ENCODE measurements around the gene TOR2A. TPM values are rescaled to one million over a fixed set of nuclear protein-coding genes. Genes with fewer than 3 reads are reported as not detected.

The TOR2A gene
- total and polyA plus RNA-seq, 9 of the 15 experiments (the other 6 are each of a cell fraction or from before 2014, with no cell fraction given): 0.80 to 25.9 (median 11.1) TPM

- TF ChIP-seq ZBTB12 (CRISPR knock-in tag; IDR thresholded peaks at IDR 0.05) (no peak), ERF (CRISPR knock-in tag; IDR thresholded peaks at IDR 0.05) (no peak), FOXM1 (IDR thresholded peaks at IDR 0.05; ENCODE audit: low read depth) (peak; percentile 80), FOXM1 (CRISPR knock-in tag; IDR thresholded peaks at IDR 0.05; ENCODE audit: low read depth) (no peak), RB1 (IDR thresholded peaks at IDR 0.05; ENCODE audit: low read depth) (peak; percentile 15; the same call in 1 of the 2 replicates), NCOA4 (IDR thresholded peaks at IDR 0.05; ENCODE audit: partially characterized antibody) (no peak), MYBL2 (IDR thresholded peaks at IDR 0.05; ENCODE audit: low read depth) (no peak), MYBL2 (CRISPR knock-in tag; IDR thresholded peaks at IDR 0.05; ENCODE audit: borderline replicate concordance) (no peak), ZFPM2 (CRISPR knock-in tag; IDR thresholded peaks at IDR 0.05) (no peak), ZBTB40 (IDR thresholded peaks at IDR 0.05) (peak; percentile 32; the same call in 1 of the 2 replicates), ZBTB40 (CRISPR knock-in tag; IDR thresholded peaks at IDR 0.05) (no peak), POLR2G (IDR thresholded peaks at IDR 0.05; ENCODE audit: low read depth, low read length) (peak; percentile 41; the same call in 1 of the 2 replicates), ZNF431 (CRISPR knock-in tag; IDR thresholded peaks at IDR 0.05) (no peak)
- TF ChIP-seq, protein P1, sequence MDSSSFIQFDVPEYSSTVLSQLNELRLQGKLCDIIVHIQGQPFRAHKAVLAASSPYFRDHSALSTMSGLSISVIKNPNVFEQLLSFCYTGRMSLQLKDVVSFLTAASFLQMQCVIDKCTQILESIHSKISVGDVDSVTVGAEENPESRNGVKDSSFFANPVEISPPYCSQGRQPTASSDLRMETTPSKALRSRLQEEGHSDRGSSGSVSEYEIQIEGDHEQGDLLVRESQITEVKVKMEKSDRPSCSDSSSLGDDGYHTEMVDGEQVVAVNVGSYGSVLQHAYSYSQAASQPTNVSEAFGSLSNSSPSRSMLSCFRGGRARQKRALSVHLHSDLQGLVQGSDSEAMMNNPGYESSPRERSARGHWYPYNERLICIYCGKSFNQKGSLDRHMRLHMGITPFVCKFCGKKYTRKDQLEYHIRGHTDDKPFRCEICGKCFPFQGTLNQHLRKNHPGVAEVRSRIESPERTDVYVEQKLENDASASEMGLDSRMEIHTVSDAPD (CRISPR knock-in tag; IDR thresholded peaks at IDR 0.05): no peak
- TF ChIP-seq, protein P2, sequence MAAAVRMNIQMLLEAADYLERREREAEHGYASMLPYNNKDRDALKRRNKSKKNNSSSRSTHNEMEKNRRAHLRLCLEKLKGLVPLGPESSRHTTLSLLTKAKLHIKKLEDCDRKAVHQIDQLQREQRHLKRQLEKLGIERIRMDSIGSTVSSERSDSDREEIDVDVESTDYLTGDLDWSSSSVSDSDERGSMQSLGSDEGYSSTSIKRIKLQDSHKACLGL (CRISPR knock-in tag; IDR thresholded peaks at IDR 0.05; ENCODE audit: borderline replicate concordance, poor library complexity, severe bottlenecking): no peak
Observed at GRCh38 chr9:127778280-127779135, 43.4 kb upstream of the TOR2A start, which contains the start of gene SH2D3C (continued).
